ENCODE results near the gene POLQ. TPM values are rescaled to one million over a fixed set of nuclear protein-coding genes. Genes with fewer than 3 reads are reported as not detected.
"Not testable (repeated sequence)": the region's sequence is repeated elsewhere in the genome, so short reads cannot be mapped to it uniquely, and the experiment has no call there.

Gene POLQ
- total RNA-seq, 1 donor from 2014 or later = 0.23 TPM

DNA sequence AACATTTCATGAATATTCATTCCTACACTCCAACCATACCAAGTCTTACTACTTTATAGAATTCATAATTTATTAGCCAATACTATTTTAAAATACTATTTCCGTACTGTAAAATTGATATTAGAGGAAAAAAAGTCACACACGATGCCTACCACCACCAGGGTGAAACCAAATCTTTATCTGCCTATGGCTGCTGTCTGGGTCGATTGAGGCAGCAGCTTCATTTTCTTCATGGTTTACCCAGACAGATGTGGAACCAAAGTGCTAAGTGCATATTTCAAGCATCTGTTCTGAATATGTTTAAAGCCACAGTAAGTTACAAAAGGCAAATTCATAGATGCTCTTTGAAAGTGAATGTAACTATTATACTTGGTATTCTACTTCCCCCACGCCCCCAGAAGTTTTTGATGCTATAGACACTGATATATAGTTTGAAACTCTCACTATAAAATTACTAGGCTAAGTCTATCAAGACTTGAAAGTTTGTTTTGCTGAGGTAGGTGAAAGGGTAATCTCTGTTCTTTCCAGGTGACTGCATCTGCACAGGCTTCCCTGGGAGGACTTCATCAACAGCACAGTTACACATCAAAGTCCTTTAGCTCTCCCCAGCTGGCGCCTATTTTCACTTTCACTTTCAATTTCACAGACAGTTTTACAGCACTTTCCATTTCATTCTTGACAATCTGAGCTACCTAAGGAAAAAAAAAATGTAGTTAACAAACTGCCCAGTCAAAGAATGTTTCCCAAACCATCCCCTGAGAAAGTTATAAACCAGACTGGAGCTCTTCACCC lies 113.9 kb downstream of the POLQ start:
- DNase-seq (ENCODE audit: low spot score) = no peak
- ATAC-seq = peak; percentile 98

DNA sequence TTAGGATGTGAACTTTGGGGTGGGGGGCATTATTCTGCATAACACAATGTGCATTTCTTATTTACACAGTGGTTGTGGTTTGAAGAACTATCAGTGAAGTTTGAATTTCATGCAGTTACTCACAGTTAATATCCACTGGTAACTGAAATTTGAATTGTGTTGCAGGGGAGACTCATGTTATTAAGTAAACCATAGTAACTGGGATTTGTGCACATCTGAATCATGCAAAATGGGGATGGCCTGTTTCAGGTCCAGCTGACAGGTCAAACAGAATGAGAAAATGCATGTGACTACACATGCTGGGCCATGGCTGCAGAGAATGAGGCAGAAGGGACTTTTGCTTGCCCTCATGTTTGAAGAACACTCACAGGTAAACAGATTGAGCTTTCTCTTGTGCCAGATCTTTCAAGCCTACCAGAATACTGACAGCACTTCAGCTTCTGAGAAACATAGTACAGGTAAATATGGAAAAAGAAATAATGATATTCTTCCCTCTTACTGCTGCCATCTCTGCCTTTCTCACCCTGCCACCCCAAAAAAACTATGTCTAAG lies 115.0 kb downstream of the POLQ start:
- DNase-seq (ENCODE audit: low spot score) = no peak
- ATAC-seq = peak; percentile 49

DNA sequence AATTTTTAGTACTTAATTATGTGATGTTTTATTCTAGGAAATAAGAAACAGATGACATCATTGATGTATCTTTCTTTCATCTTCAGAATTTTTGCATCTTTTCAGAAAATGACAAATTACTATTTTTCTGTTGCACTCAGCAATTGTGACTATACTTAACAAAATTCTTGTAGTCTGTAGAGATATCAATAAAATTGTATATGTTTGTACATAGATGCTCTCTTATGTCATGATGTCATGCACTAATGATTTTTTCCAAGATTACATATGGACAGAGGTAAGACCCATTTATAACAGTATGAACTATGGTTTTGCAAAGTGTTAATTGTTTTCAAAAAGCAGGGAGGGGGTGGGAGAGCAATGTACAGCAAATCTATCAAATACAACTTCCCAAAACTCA lies 121.2 kb downstream of the POLQ start:
- no peak for ATAC-seq
- DNase-seq (ENCODE audit: low spot score) = no peak

DNA sequence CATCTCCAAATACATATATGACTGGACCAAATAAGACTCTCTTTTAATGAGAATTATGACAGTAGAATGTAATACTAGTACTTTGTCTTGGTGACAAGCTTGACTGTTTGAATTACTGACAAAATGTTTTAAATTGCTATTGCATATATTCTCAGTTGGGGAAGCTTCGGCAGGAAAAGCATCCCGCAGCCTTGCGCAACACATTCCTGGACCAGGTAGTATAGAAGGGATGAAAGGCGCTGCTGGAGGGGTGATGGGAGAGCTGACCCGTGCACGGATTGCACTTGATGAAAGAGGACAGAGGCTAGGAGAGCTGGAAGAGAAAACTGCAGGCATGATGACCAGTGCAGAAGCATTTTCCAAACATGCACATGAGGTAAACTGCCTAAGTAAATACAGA lies 127.6 kb downstream of the POLQ start:
- ATAC-seq (no peak), DNase-seq (ENCODE audit: low spot score) (no peak)

DNA sequence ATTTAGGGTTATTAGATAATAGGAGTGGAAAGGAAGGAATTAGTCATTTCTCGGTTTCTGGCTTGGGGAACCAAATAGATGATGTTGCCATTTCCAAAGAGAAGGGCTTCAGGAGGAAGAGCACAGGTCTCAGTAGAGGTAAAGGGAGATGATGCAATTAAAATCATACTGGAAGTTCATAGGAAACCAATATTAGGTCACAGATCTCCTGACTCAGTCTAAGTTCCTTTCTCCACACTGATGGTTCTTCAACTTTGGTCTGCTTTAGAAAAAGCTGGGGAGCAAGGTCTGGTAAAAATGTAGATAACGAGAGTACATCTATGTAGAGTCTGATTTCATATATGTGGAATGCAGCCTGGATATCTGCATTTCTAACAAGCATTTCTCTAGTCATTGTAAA lies 130.9 kb downstream of the POLQ start:
- DNase-seq (ENCODE audit: low spot score) (no peak), ATAC-seq (no peak)

DNA sequence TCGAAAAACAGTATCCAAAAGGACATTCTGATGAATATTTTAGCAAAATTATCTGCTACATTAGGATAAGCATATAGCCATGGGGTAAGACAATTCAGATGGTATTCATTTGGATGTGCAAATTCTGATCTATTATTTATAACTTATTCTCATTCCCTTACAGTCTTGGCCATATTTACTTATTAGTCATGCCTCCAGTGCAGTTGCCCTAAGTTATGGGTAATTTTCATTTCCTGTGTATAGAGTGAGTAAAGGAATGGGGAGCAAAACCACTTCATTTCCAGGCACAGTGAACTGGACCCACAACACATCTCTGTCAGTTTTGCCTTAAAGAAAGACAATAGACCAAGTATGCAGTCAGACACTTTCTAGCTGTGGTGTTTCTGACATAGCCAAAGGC lies 134.3 kb downstream of the POLQ start:
- ATAC-seq (no peak), DNase-seq (ENCODE audit: low spot score) (no peak)

DNA sequence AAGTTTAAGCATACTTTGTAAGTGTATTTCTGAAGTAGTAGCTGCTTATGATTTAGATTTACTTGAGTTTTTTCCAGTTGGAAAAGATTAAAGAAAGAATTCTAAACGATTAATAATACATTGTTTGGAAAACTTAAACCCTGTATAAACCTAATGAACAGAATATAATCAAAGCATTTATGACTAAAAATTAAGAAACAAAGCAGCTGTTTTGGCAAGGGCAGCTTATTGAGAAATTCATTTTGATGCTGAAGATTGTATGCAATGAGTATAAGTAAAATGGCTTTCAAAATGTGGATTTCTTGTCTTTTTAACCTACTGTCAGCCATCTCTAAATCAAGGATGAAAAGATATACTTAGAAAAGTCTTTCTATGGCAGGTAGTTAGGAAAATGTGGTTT lies 140.2 kb downstream of the POLQ start:
- ATAC-seq (no peak), DNase-seq (ENCODE audit: low spot score) (no peak)

DNA sequence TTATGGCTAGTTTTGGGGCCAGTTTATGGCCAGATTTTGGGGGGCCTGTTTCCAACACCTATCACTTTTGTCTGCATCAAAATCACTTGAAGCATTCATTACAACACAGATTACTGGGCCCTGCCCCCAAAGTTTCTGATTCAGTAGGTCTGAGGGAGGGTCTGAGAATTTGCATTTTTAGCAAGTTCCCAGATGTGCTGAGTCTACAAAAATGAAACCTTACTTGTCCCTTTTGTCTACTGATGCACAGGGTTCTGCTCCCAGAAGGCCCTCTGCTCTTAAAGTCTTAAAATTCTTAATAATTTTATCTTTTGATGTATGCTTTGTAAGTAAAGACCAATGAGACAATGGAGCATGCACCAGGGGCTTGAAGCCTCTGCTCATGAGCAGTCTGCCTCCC lies 146.0 kb downstream of the POLQ start:
- ATAC-seq = no peak
- DNase-seq (ENCODE audit: low spot score) = no peak

DNA sequence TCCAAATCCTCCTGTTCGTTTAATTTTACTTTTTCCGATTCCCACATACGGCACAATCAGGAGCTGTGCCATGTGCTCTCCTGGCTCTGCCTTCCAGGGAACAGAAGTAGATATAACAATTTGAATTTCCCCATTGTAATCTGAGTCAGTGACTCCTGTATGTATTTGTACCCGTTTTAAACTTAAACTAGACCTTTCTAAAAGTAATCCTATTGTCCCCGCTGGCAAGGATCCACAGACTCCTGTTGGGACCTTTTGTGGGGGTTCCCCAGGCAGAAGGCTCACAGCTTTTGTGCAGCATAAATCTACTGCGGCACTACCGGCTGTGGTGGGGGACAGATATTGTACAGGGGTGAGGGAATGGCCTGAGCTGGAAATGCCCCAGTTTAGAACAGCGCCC lies 147.7 kb downstream of the POLQ start:
- DNase-seq (ENCODE audit: low spot score); ATAC-seq: not testable (repeated sequence)

DNA sequence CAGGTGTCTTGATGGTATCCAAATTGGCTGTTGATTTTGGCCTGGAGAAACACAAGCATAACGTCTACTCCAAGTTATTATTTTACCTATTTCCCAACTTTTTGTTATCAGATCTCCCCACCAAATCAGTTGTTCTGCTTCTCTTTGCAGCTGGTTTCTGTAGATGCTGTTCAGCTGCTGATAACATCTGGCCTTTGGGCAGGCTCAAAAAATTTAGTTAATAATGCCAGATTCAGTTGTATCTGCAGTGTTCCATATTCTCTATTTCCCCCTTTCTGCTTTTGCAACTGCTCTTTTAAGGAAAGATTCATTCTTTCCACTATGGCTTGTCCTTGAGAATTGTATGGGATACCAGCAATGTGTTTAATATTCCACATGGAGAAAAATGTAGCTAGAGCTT lies 149.8 kb downstream of the POLQ start:
- ATAC-seq; DNase-seq (ENCODE audit: low spot score): not testable (repeated sequence)

DNA sequence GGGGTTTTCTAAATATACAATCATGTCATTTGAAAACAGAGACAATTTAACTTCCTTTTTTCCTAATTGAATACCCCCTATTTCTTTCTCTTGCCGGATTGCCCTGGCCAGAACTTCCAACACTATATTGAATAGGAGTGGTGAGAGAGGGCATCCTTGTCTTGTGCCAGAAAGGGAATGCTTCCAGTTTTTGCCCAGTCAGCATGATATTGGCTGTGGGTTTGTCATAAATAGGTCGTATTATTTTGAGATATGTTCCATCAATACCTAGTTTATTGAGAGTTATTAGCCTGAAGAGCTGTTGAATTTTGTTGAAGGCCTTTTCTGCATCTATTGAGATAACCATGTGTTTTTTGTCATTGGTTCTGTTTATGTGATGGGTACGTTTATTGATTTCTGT lies 157.5 kb downstream of the POLQ start:
- ATAC-seq; DNase-seq (ENCODE audit: low spot score): not testable (repeated sequence)

Other genes with a start within 250 kb of the POLQ start
- not detected for gene ARGFX, start 22.0 kb upstream of the POLQ start, total RNA-seq
- gene FBXO40, start 47.4 kb upstream of the POLQ start, total RNA-seq = 0.03 TPM
- 15.4 TPM for gene HCLS1, start 114.9 kb upstream of the POLQ start, total RNA-seq
- gene GOLGB1, start 203.8 kb upstream of the POLQ start, total RNA-seq = 26.1 TPM